ENCODE measurements around the gene MAP1LC3A.

The MAP1LC3A gene

GRCh38 chr20:34552569-34552968 is 5.9 kb upstream of the MAP1LC3A start:
- no peak for DNase-seq

- no peak for DNase-seq
Observed at GRCh38 chr20:34553366-34553867, 5.1 kb upstream of the MAP1LC3A start.

- DNase-seq = no peak
Observed at GRCh38 chr20:34557936-34558319, 590 bp upstream of the MAP1LC3A start.

- DNase-seq = no peak
Observed at GRCh38 chr20:34559311-34560140, 1.0 kb downstream of the MAP1LC3A start.

GRCh38 chr20:34560141-34560523 is 1.6 kb downstream of the MAP1LC3A start:
- no peak for DNase-seq

GRCh38 chr20:34560614-34561013 is 2.1 kb downstream of the MAP1LC3A start:
- DNase-seq = no peak

GRCh38 chr20:34561661-34562060 is 3.1 kb downstream of the MAP1LC3A start:
- DNase-seq = no peak

GRCh38 chr20:34562641-34563040 is 4.1 kb downstream of the MAP1LC3A start:
- no peak for DNase-seq

- DNase-seq = no peak
Observed at GRCh38 chr20:34564833-34565232, 6.3 kb downstream of the MAP1LC3A start.

GRCh38 chr20:34566978-34567891 is 8.7 kb downstream of the MAP1LC3A start:
- DNase-seq = no peak

- no peak for DNase-seq
Observed at GRCh38 chr20:34567892-34568865, 9.7 kb downstream of the MAP1LC3A start.

- DNase-seq = no peak
Observed at GRCh38 chr20:34569598-34569997, 11.1 kb downstream of the MAP1LC3A start.

- DNase-seq = no peak
Observed at GRCh38 chr20:34570859-34571306, 12.4 kb downstream of the MAP1LC3A start.

GRCh38 chr20:34571753-34572152 is 13.2 kb downstream of the MAP1LC3A start:
- no peak for DNase-seq

GRCh38 chr20:34573541-34574300 is 15.2 kb downstream of the MAP1LC3A start:
- no peak for DNase-seq

- no peak for DNase-seq
Observed at GRCh38 chr20:34574426-34574825, 15.9 kb downstream of the MAP1LC3A start.

GRCh38 chr20:34574861-34575260 is 16.3 kb downstream of the MAP1LC3A start:
- no peak for DNase-seq

- DNase-seq = no peak
Observed at GRCh38 chr20:34575271-34575670, 16.8 kb downstream of the MAP1LC3A start.

GRCh38 chr20:34575756-34576155 is 17.2 kb downstream of the MAP1LC3A start:
- no peak for DNase-seq

GRCh38 chr20:34577061-34577460 is 18.5 kb downstream of the MAP1LC3A start:
- no peak for DNase-seq

GRCh38 chr20:34578025-34578424 is 19.5 kb downstream of the MAP1LC3A start:
- DNase-seq = no peak

GRCh38 chr20:34578521-34578920 is 20.0 kb downstream of the MAP1LC3A start:
- DNase-seq = no peak
